ENCODE measurements around the gene CYREN.

- no peak for TF ChIP-seq FOXM1 (IDR thresholded peaks at IDR 0.05; ENCODE audit: borderline replicate concordance, low read depth)
- TF ChIP-seq USF1 (IDR thresholded peaks at IDR 0.05): no peak
- TF ChIP-seq EP300 (IDR thresholded peaks at IDR 0.05; ENCODE audit: borderline replicate concordance): no peak
- TF ChIP-seq RAD21 (IDR thresholded peaks at IDR 0.05; ENCODE audit: low read depth): no peak
- no peak for TF ChIP-seq EGR1 (IDR thresholded peaks at IDR 0.05)
Observed at GRCh38 chr7:135215698-135216097, 45.2 kb upstream of the CYREN start.

All from Ishikawa (cell line).